Gastroesophageal sphincter (tissue), 3 donors: ENCODE results near the gene MYCBP2.

Source experiments
- EP300 ChIP-seq: sonication (generic); formaldehyde crosslinking; IDR thresholded peaks from one replicate; pipeline ENCODE4 v1.6.1; 2017; ENCODE audit warnings: antibody characterized with exemption, mild to moderate bottlenecking
- POLR2A ChIP-seq, 2 donors: fragments of 450-650 bp; IDR thresholded peaks; one replicate each; pipeline ENCODE4 v1.6.1; 2017; ENCODE audit warnings: antibody characterized with exemption in 2 of 2, mild to moderate bottlenecking in 2 of 2, moderate library complexity in 1 of 2
- POLR2AphosphoS5 ChIP-seq: sonication (generic); formaldehyde crosslinking; IDR thresholded peaks from one replicate; pipeline ENCODE4 v1.6.1; 2017; ENCODE audit warnings: antibody characterized with exemption
- TF ChIP-seq, protein P1 (sequence below), 4 experiments: fragments of 200-600 bp in 2 of 4; fragments of 450-650 bp in 2 of 4; sonication (generic) in 1 of 4; IDR thresholded peaks; one replicate each; pipeline ENCODE4 v1.5.1; 2017 to 2019; ENCODE audit warnings: antibody characterized with exemption in 4 of 4, mild to moderate bottlenecking in 2 of 4, moderate library complexity in 2 of 4

DNA sequence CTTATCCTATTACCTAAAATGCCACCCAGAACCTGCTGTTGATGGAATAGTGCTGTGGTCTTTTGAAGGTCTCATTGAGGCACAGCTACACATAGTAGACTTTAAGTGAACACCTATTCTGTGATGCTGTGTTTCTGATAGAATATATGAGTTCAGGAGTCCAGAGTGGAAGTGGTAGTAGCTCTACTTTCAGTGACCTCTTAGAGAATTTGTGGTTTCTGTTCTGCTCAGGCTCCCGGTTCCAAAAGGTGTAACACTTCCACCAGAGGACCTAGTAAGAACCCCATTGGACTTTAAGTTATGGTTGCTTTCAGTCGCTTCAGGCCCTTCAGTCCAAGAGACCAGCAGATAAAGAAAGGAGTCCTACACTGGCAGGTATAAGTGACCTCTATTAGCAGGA lies 11.4 kb upstream of the MYCBP2 start:
- TF ChIP-seq POLR2AphosphoS5 (no peak), POLR2A (IDR thresholded peaks at IDR 0.05) (no peak), EP300 (no peak)
- TF ChIP-seq, protein P1, sequence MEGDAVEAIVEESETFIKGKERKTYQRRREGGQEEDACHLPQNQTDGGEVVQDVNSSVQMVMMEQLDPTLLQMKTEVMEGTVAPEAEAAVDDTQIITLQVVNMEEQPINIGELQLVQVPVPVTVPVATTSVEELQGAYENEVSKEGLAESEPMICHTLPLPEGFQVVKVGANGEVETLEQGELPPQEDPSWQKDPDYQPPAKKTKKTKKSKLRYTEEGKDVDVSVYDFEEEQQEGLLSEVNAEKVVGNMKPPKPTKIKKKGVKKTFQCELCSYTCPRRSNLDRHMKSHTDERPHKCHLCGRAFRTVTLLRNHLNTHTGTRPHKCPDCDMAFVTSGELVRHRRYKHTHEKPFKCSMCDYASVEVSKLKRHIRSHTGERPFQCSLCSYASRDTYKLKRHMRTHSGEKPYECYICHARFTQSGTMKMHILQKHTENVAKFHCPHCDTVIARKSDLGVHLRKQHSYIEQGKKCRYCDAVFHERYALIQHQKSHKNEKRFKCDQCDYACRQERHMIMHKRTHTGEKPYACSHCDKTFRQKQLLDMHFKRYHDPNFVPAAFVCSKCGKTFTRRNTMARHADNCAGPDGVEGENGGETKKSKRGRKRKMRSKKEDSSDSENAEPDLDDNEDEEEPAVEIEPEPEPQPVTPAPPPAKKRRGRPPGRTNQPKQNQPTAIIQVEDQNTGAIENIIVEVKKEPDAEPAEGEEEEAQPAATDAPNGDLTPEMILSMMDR (IDR thresholded peaks at IDR 0.05), result no peak
